Cardiac muscle cell (in vitro differentiated cells and primary cell): ENCODE data around the gene GRID1. TPM values are rescaled to one million over a fixed set of nuclear protein-coding genes. Genes with fewer than 3 reads are reported as not detected.

ENCODE experiments used
- DNase-seq, 2 donors: peaks; one replicate each; pipeline versions ENCODE4 v3.0.0 to v3.0.0-alpha.2; 2010 to 2017; ENCODE audit warnings: low read depth in 1 of 2, low spot score in 1 of 2
- H3K27ac ChIP-seq: fragments of 200-600 bp; sonication (generic); 2 replicates; pipeline ENCODE4 v1.5.1; 2016
- H3K27me3 ChIP-seq: fragments of 200-600 bp; sonication (generic); 2 replicates; pipeline ENCODE4 v1.6.0; 2016; ENCODE audit warnings: control low read depth
- H3K36me3 ChIP-seq: fragments of 200-600 bp; sonication (generic); 2 replicates; pipeline ENCODE4 v1.5.1; 2016; ENCODE audit warnings: control low read depth
- H3K4me1 ChIP-seq: fragments of 200-600 bp; sonication (generic); 2 replicates; pipeline ENCODE4 v1.8.1; 2017; ENCODE audit warnings: low read depth, mild to moderate bottlenecking, mixed run types
- H3K4me3 ChIP-seq: fragments of 200-600 bp; sonication (generic); 2 replicates; pipeline ENCODE4 v1.5.1; 2016; ENCODE audit warnings: mild to moderate bottlenecking
- H3K9me3 ChIP-seq: fragments of 200-600 bp; sonication (generic); 2 replicates; pipeline ENCODE4 v1.5.1; 2017; ENCODE audit warnings: low read depth, mild to moderate bottlenecking, control low read depth
- polyA plus RNA-seq: library from polyadenylated mRNA; unstranded; fragments of >200 nt; fragmentation: Nextera tagmentation; extraction: Ambion mirVana; gene quantifications from 2 replicates; pipeline ENCODE4 v1.2.1, GENCODE V29; 2016
- total RNA-seq: library from RNA; depleted of rRNA; stranded (reverse); fragments of >200 nt; gene quantifications from 2 replicates; pipeline ENCODE4 v1.2.3, GENCODE V29; 2016
- TF ChIP-seq, protein P1 (sequence below): IDR thresholded peaks from 2 replicates; pipeline ENCODE4 v1.5.1; 2012; ENCODE audit warnings: low read depth, mild to moderate bottlenecking, low read length

Gene GRID1
- total and polyA plus RNA-seq, 2 experiments from 2014 or later: 1.5 to 1.6 TPM

DNA sequence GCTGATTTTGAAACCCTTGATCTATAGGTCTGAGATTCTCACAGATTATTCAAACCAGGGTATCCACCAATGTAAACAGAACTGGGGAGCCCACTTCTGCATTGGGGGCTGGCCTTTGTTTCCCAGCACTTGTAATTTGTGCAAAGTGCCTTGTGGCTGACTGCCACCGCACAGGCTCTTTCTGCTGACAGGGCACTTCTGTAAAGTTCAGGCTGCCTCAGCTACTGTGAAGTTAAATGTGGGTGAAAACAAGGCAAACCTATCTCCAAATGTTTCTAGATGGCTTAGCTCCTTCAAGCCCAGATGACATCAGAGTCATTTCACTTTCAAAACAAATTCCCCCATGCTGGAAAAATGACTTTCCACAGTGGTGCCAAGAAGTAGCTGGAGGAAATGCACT is 54.7 kb downstream of the GRID1 start:
- no peak overlapping the region for H3K27ac ChIP-seq
- no peak overlapping the region for H3K4me3 ChIP-seq
- TF ChIP-seq, protein P1, sequence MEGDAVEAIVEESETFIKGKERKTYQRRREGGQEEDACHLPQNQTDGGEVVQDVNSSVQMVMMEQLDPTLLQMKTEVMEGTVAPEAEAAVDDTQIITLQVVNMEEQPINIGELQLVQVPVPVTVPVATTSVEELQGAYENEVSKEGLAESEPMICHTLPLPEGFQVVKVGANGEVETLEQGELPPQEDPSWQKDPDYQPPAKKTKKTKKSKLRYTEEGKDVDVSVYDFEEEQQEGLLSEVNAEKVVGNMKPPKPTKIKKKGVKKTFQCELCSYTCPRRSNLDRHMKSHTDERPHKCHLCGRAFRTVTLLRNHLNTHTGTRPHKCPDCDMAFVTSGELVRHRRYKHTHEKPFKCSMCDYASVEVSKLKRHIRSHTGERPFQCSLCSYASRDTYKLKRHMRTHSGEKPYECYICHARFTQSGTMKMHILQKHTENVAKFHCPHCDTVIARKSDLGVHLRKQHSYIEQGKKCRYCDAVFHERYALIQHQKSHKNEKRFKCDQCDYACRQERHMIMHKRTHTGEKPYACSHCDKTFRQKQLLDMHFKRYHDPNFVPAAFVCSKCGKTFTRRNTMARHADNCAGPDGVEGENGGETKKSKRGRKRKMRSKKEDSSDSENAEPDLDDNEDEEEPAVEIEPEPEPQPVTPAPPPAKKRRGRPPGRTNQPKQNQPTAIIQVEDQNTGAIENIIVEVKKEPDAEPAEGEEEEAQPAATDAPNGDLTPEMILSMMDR: no peak
- H3K9me3 ChIP-seq: no peaks in the 10 kb centered on the region
- no peaks in the 10 kb centered on the region for H3K27me3 ChIP-seq
- H3K36me3 ChIP-seq: no peaks in the 10 kb centered on the region
- no peaks in the 10 kb centered on the region for H3K4me1 ChIP-seq
- DNase-seq: no peak

DNA sequence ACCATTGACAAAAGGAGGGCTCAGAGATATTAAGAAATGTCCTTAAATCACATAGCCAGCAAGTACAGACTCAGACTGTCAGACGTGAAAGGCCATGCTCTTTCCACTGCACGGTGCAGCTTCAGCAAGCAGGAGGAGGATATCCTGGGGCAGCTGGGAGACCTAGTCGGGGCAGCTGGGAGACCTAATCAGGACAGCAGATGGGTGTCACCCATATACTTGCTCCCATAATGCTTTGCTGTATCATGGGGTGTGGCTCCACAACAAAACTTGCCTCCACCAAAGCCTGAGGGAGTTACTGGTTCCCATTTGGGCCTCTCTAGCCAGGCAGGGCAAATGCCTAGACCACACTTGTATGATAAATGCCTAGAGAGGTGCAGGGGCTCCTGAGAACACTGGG is 55.4 kb downstream of the GRID1 start:
- Histone ChIP-seq H3K27ac (no peak overlapping the region), H3K4me1 (no peaks in the 10 kb centered on the region), H3K36me3 (no peaks in the 10 kb centered on the region), H3K27me3 (no peaks in the 10 kb centered on the region), H3K4me3 (no peak overlapping the region), H3K9me3 (no peaks in the 10 kb centered on the region)
- DNase-seq: no peak
- TF ChIP-seq, protein P1: no peak

DNA sequence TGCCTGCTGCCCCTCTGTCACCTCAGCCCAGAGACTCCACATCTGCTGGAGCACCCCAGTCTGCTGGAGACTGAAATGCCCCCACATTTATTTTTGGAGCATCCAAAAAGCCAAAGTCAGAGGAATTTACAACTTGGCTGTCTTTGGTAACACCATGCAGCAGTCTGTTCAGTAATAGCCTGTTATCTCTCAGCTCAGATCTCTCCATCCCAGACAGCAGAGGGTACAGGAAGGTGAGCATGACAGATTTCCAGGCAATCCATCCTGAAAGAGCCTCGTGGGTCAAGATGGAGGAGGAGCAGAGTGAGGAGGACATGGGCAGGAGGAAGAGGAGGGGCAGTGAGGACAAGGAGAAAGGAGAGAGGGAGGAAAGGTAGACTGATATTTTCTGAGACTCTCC is 55.9 kb downstream of the GRID1 start:
- Histone ChIP-seq H3K27ac (no peak overlapping the region), H3K4me1 (no peaks in the 10 kb centered on the region), H3K9me3 (no peaks in the 10 kb centered on the region), H3K36me3 (no peaks in the 10 kb centered on the region), H3K4me3 (no peak overlapping the region), H3K27me3 (no peaks in the 10 kb centered on the region)
- no peak for DNase-seq
- TF ChIP-seq, protein P1: no peak

DNA sequence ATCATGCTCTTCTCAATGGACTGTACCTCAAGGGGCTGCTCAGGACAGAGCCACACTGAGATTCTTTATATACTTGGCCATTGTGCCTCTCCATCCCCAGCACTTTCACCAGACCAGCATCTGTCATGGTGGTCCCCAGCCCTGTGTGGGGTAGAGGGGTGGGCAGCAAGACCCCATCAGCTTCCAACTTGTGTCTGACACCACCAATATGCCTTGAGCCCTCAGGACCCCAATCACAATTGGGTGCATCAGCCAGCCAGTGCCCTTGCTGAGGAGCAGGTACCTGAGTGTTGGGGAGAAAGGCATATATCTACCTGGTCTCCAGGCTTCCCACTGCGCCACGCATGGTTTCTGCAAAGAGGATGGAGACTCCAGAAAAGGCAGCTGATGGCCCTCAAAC is 56.3 kb downstream of the GRID1 start:
- H3K9me3 ChIP-seq: no peaks in the 10 kb centered on the region
- H3K4me3 ChIP-seq: no peak overlapping the region
- no peaks in the 10 kb centered on the region for H3K36me3 ChIP-seq
- DNase-seq: no peak
- H3K4me1 ChIP-seq: no peaks in the 10 kb centered on the region
- H3K27me3 ChIP-seq: no peaks in the 10 kb centered on the region
- H3K27ac ChIP-seq: no peak overlapping the region
- TF ChIP-seq, protein P1: no peak

DNA sequence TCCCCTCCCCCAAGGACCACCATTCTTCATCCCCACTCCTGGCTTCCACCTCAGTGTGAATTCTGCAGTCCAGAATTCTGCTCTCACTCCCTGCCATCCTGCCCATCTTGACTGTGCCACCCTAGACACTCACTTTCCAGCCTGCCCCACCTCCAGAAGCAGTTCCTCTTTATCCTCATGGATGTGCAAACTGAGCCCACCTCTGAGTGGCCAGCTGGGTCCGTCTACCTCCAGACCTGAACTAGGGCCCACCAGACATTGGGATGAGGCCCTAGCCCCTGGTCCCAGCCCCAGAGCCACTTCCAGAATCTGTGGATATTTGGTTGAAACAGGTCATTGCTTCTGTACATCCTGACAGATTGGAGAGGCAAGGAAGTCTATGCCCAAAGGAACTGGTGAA is 58.5 kb downstream of the GRID1 start:
- Histone ChIP-seq H3K4me3 (no peak overlapping the region), H3K36me3 (no peaks in the 10 kb centered on the region), H3K27ac (no peak overlapping the region), H3K9me3 (no peaks in the 10 kb centered on the region), H3K4me1 (no peaks in the 10 kb centered on the region), H3K27me3 (no peaks in the 10 kb centered on the region)
- no peak for DNase-seq
- TF ChIP-seq, protein P1: no peak

DNA sequence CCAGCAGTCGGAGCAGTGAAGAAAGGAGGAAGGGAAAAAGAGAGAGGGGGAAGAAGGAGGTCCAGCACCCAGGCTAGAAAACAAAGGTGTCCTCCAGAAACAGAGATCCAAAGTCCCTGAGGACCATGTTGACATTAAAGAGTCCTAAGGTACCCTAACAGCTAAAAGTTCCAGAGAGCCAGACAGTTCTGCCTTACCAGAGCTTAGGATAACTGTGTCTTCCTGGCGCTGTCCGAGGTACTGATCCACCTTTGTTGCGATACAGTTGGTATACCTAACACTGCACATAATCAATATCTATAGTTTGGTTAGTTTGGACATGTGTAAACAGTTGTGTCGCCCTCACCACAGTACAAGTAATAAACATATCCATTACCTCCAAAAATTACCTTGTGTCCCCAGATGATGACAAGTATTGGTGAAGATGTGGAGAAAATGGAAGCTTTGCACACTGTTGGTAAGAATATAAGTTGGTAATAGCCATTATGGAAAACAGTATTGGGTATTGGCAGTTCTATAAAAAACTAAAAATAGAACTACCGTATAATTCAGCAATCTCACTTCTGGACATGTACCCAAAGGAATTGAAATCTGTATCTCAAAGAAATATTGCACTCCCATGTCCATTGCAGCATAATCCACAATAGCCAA is 59.8 kb downstream of the GRID1 start:
- peak; percentile 19 to 84 for DNase-seq

More for the DNA sequence above, 59.8 kb downstream of the GRID1 start:
- Histone ChIP-seq H3K4me1 (no peaks in the 10 kb centered on the region), H3K9me3 (no peaks in the 10 kb centered on the region), H3K4me3 (no peak overlapping the region), H3K27ac (no peak overlapping the region), H3K27me3 (no peaks in the 10 kb centered on the region), H3K36me3 (no peaks in the 10 kb centered on the region)
- TF ChIP-seq, protein P1: no peak
